Activated CD4-positive, CD25-positive, alpha-beta regulatory T cell treated with anti-CD3 and anti-CD28 coated beads, Interleukin-2, amount 50 U/mL, for 72 hours (primary cell): Measurements from ENCODE around the gene TBC1D14.
"Not testable (repeated sequence)": the region's sequence is repeated elsewhere in the genome, so short reads cannot be mapped to it uniquely, and the experiment has no call there.

Experiments used
- DNase-seq: peaks from one replicate; pipeline ENCODE4 v3.0.0; 2021

TBC1D14 gene

GRCh38 chr4:6910960-6911874, 1.6 kb downstream of the TBC1D14 start:
- DNase-seq, result no peak

DNA sequence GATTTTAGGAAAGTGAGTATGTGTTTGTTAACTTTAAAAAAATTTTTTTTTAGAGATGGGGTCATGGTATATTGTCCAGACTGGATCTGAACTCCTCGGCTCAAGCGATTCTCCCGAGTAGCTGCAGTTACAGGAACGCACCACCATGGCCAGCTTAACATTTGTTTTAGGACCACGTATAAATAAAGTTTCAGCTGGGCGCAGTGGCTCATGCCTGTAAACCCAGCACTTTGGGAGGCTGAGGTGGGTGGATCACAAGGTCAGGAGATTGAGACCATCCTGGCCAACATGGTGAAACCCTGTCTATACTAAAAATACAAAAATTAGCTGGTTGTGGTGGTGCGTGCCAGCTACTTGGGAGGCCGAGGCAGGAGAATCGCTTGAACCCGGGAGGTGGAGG, 2.3 kb downstream of the TBC1D14 start:
- DNase-seq, result not testable (repeated sequence)

DNA sequence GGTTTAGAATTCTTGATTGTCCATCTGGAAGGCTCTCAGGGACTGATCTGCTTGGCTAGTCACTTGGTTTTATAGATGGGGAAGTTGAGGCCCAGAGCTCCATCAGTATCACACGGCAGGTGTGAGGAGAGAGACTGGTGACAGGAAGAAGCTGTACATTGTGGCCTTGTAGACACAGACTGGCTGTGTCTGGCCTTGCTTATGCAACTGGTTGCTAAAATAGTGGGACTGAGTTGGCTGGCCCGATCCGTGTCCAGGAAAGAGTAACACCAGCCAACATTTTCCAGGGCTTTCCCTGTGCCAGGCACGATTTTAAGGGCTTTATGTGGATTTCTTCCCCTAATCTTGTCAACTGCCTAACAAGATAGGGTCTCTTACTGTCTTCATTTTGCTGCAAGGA, 2.8 kb downstream of the TBC1D14 start:
- no peak for DNase-seq

DNA sequence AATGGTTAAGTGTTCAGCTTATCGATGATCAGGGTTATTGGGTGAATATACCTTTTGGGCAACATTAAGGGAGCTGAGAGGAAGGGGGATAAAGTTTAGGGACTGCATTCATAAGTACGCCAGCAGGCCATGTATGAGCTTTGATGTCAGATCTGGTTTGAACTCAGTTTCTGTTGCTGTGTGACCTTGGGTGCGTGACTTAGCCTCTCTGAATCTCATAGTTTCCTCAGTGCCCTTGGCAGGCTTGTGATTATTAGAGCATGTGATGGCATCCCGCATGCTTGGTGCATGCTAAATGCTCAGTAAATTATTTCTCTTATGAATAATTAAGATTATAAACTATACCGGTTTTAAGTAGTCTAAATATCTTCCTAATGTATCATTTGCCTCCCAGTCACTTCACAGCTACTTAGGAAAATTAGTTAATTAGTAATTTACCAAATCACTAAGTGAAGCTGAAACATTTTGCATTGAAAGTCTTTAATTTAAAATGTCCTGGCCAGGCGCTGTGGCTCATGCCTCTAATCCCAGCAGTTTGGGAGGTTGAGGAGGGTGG, 3.8 kb downstream of the TBC1D14 start:
- no peak for DNase-seq

DNA sequence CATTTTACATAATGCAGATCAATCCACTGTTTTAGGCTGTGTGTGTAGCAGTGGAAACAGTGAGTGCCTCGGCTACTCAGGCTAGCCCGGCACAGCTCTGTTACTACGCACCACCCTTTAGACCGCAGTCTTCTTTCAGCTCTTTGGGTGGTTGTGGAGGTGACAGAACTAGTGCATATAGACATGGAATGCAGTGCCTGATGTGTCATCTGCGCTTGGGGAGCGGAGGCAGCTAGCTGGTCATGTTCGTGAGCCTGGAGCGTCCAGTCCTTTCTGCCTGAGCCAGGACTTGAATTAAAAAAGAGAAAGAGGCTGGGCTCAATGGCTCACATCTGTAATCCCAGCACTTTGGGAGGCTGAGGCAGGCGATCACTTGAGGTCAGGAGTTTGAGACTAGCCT, 4.8 kb downstream of the TBC1D14 start:
- no peak for DNase-seq

- DNase-seq, result no peak
Measured at GRCh38 chr4:6915041-6916005, 5.7 kb downstream of the TBC1D14 start.

DNA sequence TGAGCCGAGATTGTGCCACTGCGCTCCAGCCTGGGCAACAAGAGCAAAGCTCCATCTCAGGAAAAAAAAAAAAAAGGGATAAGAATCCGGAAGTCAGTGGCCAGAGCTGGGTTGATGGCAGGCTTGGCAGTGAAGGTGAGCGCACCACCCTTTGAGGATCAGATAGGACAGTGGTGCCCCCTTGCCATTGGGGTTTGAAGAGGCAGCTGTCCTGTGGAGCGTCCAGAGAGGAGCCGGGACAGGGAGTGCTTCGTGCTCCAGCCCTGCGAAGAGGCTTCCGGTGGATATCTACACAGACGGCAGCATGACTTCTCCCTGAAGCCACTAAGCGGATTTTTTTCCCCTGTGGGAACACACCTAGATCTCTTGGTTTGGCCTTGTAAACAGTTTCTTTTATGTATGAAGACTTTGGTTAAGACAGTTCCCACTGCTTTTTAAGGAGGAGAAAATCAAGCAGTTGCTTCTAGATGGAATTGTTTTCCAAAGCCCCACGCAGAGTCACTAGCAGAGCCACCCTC, 6.5 kb downstream of the TBC1D14 start:
- no peak for DNase-seq

DNA sequence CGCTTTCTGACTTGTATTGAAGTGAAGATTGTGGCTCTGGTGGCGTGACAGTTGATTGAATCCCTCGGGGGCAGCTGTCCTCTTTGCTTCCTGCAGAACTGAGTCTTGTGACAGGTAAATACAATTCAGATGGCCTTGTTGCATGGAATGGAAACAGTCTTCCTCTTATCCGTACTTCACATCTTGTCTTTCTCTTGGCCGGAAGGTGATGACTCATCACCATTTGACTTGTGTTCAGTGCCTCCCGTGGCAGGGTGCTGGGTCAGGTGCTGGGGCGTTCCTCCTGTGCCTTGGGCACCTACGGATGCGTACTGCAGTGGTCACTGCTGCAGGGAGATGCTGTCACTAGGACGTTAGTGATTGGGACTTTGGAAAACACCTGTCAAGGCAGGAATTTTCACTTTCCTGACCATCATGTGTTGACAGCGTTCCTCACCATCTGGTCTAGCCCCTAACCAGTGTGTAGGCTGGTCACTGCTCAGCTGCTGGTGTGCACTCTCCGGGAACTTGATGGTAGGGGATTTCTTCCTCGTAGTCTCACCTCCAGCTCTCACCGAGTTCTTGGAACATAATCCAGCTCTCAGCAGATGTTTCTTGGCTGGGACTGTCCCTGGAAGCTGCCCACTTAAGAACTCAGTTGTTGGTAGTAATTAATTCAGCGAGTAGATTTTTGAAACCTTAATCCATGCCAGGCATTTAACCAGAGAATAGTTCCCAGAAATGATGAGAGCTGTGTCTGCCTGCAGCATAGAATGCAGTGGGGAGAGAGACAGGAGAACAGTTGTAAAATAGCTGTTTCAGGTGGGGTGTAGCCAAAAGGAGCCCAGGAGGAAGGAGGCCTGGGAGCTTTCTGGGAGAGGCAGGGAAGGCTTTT, 7.2 kb downstream of the TBC1D14 start:
- peak; percentile 69 for DNase-seq

- DNase-seq, result peak; percentile 67
Measured at GRCh38 chr4:6917461-6918271, 8.0 kb downstream of the TBC1D14 start.

GRCh38 chr4:6918338-6918737, 8.7 kb downstream of the TBC1D14 start:
- DNase-seq, result no peak

GRCh38 chr4:6920171-6920570, 10.5 kb downstream of the TBC1D14 start:
- no peak for DNase-seq

GRCh38 chr4:6923507-6923906, 13.9 kb downstream of the TBC1D14 start:
- no peak for DNase-seq

DNA sequence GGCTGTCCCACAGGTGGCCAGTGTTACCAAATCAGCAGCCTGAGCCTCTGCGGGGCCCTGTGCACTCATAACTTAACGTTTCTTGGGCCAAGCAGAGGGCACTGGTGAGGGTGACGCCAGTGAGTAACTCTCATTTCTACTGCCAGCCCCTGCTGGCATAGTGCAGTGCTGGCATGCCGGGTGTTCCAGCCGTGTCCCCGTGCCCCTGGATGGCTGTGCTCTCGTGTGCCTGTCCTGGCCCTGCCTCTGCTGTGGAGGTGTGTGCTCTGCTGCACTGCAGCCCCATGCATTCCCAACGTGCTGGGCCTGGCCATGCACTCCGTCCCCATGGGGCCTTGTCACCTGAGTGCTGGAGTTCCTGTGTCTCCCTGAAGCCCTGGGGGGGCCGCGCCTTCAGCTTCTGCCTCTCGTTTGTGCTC, 14.7 kb downstream of the TBC1D14 start:
- DNase-seq, result no peak

DNA sequence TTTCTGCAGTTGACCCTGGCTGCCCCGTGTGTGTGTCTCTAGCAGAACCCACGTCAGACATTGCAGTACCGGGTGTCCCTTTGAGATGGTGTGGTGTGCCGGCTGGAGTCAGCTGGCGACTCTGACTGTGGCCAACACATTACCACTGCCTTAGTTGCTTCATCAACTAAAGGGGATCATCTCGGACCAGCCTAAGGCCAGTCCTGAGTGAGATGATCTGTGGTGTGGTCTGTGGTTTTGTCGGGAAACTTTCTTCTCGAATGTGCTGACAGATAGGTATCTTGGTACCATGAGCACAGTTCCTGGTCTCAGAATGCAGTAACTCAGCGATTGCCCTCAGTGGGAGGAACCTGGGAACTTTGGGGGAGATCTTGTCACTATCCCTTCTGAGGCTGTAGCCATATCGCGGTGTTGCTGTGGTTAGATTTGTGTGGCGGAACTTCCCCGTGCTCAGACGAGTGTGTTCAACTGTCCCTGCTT, 15.8 kb downstream of the TBC1D14 start:
- DNase-seq, result peak; percentile 45

DNA sequence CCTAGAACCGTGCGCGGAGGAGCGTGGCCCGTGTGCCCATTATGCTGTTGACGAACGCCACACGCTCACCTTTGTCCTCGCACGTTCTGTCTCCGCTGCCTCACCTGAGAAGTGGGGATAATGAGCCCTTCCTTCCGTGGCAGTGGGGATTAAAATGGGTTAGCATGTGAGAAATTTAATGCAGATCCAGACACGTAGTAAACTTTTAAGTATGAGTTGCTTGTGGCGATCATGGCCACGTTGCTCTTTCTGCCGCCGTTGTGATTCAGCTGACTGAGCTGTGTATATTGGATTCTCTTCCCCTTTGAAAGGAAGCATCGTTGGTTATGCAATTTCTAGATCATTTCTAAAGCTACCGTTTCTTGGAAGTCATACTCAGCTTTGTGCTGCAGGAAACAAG, 16.5 kb downstream of the TBC1D14 start:
- no peak for DNase-seq

- peak; percentile 43 for DNase-seq
Measured at GRCh38 chr4:6926681-6927478, 17.3 kb downstream of the TBC1D14 start.

- no peak for DNase-seq
Measured at GRCh38 chr4:6928081-6928480, 18.5 kb downstream of the TBC1D14 start.

GRCh38 chr4:6929339-6929811, 19.7 kb downstream of the TBC1D14 start:
- no peak for DNase-seq

GRCh38 chr4:6929812-6930464, 20.3 kb downstream of the TBC1D14 start:
- no peak for DNase-seq
